Loucy (cell line): ENCODE results near the gene FBXL14.

Source experiments
- H2AFZ ChIP-seq: fragments of 200-600 bp; sonication (generic); 2 replicates; pipeline ENCODE4 v1.6.0; 2016; ENCODE audit warnings: antibody characterized with exemption, mild to moderate bottlenecking, low read length, moderate library complexity
- H3F3A ChIP-seq: fragments of 200-600 bp; 2 replicates; pipeline ENCODE4 v1.6.0; 2016; ENCODE audit warnings: antibody characterized with exemption, low read depth, mild to moderate bottlenecking
- H3K27me3 ChIP-seq: fragments of 200-600 bp; sonication (generic); 2 replicates; pipeline ENCODE4 v1.6.1; 2014; ENCODE audit warnings: low read length, mild to moderate bottlenecking; ENCODE audit not compliant: insufficient read depth, poor library complexity, severe bottlenecking
- H3K36me3 ChIP-seq: fragments of 200-600 bp; sonication (generic); 2 replicates; pipeline ENCODE4 v1.6.1; 2016; ENCODE audit warnings: low read length; ENCODE audit not compliant: insufficient read depth
- H3K4me1 ChIP-seq: fragments of 200-600 bp; sonication (generic); 2 replicates; pipeline ENCODE4 v1.5.1; 2014; ENCODE audit warnings: low read length, mild to moderate bottlenecking; ENCODE audit not compliant: insufficient read depth, poor library complexity, severe bottlenecking
- H3K4me2 ChIP-seq: fragments of 200-600 bp; sonication (generic); 2 replicates; pipeline ENCODE4 v1.6.0; 2014; ENCODE audit warnings: antibody characterized with exemption, low read length, low read depth, mild to moderate bottlenecking; ENCODE audit not compliant: poor library complexity, severe bottlenecking
- H3K4me3 ChIP-seq: fragments of 200-600 bp; sonication (generic); 2 replicates; pipeline ENCODE4 v1.5.1; 2014; ENCODE audit warnings: low read length, mild to moderate bottlenecking, mixed read lengths; ENCODE audit not compliant: poor library complexity, severe bottlenecking
- H3K79me2 ChIP-seq: fragments of 200-600 bp; sonication (generic); 2 replicates; pipeline ENCODE4 v1.6.1; 2014; ENCODE audit warnings: low read length; ENCODE audit not compliant: insufficient read depth
- H3K9ac ChIP-seq: fragments of 200-600 bp; sonication (generic); 2 replicates; pipeline ENCODE4 v1.6.0; 2014; ENCODE audit warnings: mild to moderate bottlenecking, low read depth, low read length, moderate library complexity; ENCODE audit not compliant: poor library complexity, severe bottlenecking
- H3K9me2 ChIP-seq: fragments of 200-600 bp; sonication (generic); replicated peaks from 2 replicates; pipeline ENCODE4 v1.6.1; 2016; ENCODE audit warnings: low read depth, low read length, mixed read lengths
- H3K9me3 ChIP-seq: fragments of 200-600 bp; sonication (generic); 2 replicates; pipeline ENCODE4 v1.6.1; 2014; ENCODE audit warnings: mild to moderate bottlenecking, antibody characterized with exemption, low read length, low read depth; ENCODE audit not compliant: insufficient read depth
- H4K20me1 ChIP-seq: fragments of 200-600 bp; sonication (generic); 2 replicates; pipeline ENCODE4 v1.6.0; 2014; ENCODE audit warnings: antibody characterized with exemption, low read length, mild to moderate bottlenecking; ENCODE audit not compliant: insufficient read depth, poor library complexity, severe bottlenecking
- EZH2phosphoT487 ChIP-seq: fragments of 200-600 bp; IDR thresholded peaks from 2 replicates; pipeline ENCODE4 v1.6.1; 2018; ENCODE audit warnings: antibody characterized with exemption, mild to moderate bottlenecking, moderate library complexity, borderline replicate concordance
- TF ChIP-seq, protein P1 (sequence below): fragments of 200-600 bp; sonication (generic); conservative IDR thresholded peaks from 2 replicates; pipeline ENCODE4 v1.5.1; 2014; ENCODE audit warnings: mild to moderate bottlenecking, antibody characterized with exemption, low read length

Gene FBXL14

DNA sequence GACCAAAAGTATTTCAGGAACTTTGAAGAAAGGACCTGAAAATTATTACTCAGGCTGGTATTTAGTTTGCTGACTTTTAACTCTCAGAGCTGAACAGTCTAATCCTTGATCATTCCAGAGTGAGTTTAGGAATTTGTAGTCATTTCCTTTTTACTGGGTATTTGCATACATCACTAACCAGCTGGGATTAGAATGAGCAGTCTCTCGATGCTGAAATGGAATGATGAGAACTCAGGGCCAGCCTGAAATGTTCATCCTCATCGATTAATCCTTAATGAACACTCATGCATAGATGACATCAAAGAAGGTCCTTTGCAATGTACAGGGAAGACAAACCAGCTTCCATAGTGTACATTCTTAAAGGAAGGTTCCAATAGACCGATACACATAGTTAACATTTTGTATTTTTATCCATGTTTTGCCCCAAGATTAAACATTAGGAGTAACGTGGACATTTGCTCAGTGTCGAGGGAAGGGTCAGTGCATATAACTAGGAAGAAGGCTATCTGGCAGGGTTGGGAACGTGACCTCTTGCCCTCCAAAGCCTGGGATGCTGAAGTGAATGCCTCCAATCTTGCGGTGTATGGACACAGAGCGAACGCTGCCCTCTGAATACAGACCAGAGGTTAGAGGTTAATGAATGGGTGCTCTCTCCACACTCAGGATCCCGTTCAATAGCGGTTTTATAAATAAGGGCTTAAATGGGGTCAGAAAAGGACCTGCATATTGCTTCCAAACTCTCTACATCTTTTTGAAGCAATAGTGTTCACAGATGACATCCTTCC lies 14.5 kb downstream of the FBXL14 start:
- H4K20me1 ChIP-seq: peaks cover 8% of the 10 kb centered on the region
- H3K9me3 ChIP-seq: no peaks in the 10 kb centered on the region
- TF ChIP-seq EZH2phosphoT487: no peak
- TF ChIP-seq, protein P1, sequence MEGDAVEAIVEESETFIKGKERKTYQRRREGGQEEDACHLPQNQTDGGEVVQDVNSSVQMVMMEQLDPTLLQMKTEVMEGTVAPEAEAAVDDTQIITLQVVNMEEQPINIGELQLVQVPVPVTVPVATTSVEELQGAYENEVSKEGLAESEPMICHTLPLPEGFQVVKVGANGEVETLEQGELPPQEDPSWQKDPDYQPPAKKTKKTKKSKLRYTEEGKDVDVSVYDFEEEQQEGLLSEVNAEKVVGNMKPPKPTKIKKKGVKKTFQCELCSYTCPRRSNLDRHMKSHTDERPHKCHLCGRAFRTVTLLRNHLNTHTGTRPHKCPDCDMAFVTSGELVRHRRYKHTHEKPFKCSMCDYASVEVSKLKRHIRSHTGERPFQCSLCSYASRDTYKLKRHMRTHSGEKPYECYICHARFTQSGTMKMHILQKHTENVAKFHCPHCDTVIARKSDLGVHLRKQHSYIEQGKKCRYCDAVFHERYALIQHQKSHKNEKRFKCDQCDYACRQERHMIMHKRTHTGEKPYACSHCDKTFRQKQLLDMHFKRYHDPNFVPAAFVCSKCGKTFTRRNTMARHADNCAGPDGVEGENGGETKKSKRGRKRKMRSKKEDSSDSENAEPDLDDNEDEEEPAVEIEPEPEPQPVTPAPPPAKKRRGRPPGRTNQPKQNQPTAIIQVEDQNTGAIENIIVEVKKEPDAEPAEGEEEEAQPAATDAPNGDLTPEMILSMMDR: no peak
- H3K27me3 ChIP-seq: peaks cover 42% of the 10 kb centered on the region
- no peaks in the 10 kb centered on the region for H3F3A ChIP-seq
- H3K79me2 ChIP-seq: no peaks in the 10 kb centered on the region
- no peak overlapping the region for H3K4me2 ChIP-seq
- H3K9ac ChIP-seq: no peak overlapping the region
- no peaks in the 10 kb centered on the region for H3K9me2 ChIP-seq
- peaks cover 23% of the 10 kb centered on the region for H3K4me1 ChIP-seq
- no peaks in the 10 kb centered on the region for H3K36me3 ChIP-seq
- H2AFZ ChIP-seq: no peak overlapping the region
- no peak overlapping the region for H3K4me3 ChIP-seq

DNA sequence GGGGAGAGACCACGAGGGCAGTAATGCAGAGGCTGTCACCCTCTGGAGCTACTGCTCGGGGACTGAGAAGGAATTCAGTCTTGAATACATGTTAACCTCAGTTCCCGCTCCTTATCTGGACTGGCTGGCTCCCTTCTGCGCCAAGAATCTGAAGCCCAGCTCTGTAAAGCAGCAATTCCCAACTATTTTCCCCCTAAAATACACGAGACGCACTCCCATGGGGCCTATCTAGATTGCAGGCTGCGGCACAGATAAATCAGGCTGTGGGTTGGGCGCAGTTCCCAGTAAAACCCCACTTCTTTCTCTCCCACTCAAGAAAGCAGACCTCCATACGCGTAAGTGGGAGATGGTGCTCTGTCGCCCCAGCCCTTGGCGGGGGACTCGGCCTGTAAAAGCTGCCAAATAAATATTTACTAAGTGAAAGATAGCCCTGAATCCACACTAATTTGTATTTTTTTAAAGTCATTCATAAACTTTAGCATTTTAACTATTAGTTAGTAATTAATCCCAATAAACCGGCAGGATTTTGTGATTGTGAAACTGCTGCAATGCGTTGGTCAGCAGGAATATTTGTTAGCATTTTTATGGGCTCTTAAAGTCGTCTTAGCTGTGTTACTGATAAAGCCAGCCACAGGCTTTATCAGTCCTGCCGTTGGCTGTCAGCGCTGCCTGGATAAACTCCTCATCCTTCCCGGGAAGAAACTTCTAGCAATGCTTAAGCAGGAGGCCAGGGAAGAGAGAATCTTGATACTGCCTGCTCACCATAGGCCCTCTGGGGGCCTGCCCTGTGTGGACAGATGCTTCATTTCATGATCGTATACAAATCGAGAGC lies 17.8 kb downstream of the FBXL14 start:
- peak overlapping the region; percentile 48 for H3K4me2 ChIP-seq
- H3K4me1 ChIP-seq: peaks cover 20% of the 10 kb centered on the region
- H4K20me1 ChIP-seq: peaks cover 5% of the 10 kb centered on the region
- H2AFZ ChIP-seq: no peak overlapping the region
- no peak for TF ChIP-seq EZH2phosphoT487
- TF ChIP-seq, protein P1: no peak
- peaks cover 61% of the 10 kb centered on the region for H3K27me3 ChIP-seq
- H3F3A ChIP-seq: no peaks in the 10 kb centered on the region
- H3K9me3 ChIP-seq: no peaks in the 10 kb centered on the region
- H3K9ac ChIP-seq: no peak overlapping the region
- no peaks in the 10 kb centered on the region for H3K79me2 ChIP-seq
- no peaks in the 10 kb centered on the region for H3K9me2 ChIP-seq
- no peaks in the 10 kb centered on the region for H3K36me3 ChIP-seq
- peak overlapping the region; percentile 11 for H3K4me3 ChIP-seq

DNA sequence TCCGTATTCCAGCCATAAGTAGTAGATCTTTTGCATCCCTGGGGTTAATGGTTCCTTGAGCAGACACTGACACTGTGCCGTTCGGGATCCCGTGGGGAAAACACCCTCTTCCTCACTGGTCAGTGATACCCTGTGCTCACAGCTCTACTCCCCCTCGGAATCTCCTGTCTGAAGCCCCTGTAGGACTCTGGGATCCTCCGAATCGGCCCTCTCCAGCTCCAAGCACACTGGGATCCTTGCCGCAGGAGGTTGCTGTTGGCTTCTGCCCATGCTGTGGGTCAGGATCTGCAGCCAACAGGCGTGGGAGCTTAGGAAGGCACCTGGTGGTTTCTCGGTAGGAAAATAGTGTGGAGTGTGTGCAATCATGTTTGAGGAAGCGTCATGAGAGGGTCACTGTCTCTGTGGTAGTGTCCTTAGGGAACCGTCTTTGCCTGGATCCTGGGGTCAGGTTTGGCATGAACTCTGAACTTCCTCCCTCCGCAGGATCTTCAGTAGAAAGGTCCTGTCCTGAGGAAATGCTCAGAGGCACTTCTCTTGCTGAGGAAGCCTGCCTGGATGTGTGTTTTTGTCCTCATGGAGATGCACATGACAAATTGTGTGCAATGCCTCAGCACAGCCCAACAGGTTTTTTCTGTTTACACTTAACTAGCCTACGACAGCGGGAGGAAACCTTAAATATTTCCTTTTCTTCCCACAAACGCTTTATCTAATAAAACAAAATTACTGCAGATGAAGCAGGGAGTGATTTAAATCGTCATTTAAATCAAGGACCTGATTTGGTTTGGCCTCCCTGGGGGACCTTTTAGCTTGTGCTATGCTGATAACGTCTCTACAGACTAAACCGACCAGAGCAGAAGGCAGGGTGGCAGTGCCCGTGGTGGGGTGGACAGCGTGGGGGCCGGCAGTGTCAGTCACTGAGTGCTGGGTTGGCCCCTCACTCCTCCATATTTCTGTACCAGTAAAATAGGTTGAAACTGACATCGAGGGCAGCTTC lies 18.7 kb downstream of the FBXL14 start:
- Histone ChIP-seq H3K4me3 (peak overlapping the region; percentile 11), H3K4me2 (peak overlapping the region; percentile 48), H2AFZ (no peak overlapping the region), H3K9ac (no peak overlapping the region), H4K20me1 (peaks cover 5% of the 10 kb centered on the region), H3K9me2 (no peaks in the 10 kb centered on the region), H3K9me3 (no peaks in the 10 kb centered on the region), H3K36me3 (no peaks in the 10 kb centered on the region), H3K4me1 (peaks cover 20% of the 10 kb centered on the region), H3F3A (no peaks in the 10 kb centered on the region), H3K27me3 (peaks cover 64% of the 10 kb centered on the region), H3K79me2 (no peaks in the 10 kb centered on the region)
- peak; percentile 89 for TF ChIP-seq EZH2phosphoT487
- TF ChIP-seq, protein P1: no peak
